DND-41 (cell line): ENCODE data around the gene HEG1.

Experiments used
- ATAC-seq: fragments of 200-7000 bp; cut with Tn5 transposase; 3 replicates; pipeline ENCODE4 v1.9.1; 2021; ENCODE audit warnings: low read depth; ENCODE audit not compliant: insufficient read depth
- DNase-seq: peaks from one replicate; pipeline ENCODE4 v3.0.0-alpha.2; 2020
- H2AFZ ChIP-seq: 2 replicates; pipeline ENCODE4 v1.6.0; 2012; ENCODE audit warnings: low read depth, low read length
- H3K27ac ChIP-seq: 2 replicates; pipeline ENCODE4 v1.5.1; 2012; ENCODE audit warnings: low read length, inconsistent platforms
- H3K27me3 ChIP-seq: fragments of 200-600 bp; sonication (generic); 2 replicates; pipeline ENCODE4 v1.6.0; 2012; ENCODE audit warnings: low read length, mild to moderate bottlenecking, inconsistent platforms; ENCODE audit not compliant: insufficient read depth, poor library complexity
- H3K36me3 ChIP-seq: 2 replicates; pipeline ENCODE4 v1.5.1; 2012; ENCODE audit warnings: low read length, inconsistent platforms; ENCODE audit not compliant: insufficient read depth
- H3K4me1 ChIP-seq: 2 replicates; pipeline ENCODE4 v1.5.1; 2012; ENCODE audit warnings: mild to moderate bottlenecking, low read length; ENCODE audit not compliant: insufficient read depth
- H3K4me2 ChIP-seq: 2 replicates; pipeline ENCODE4 v1.6.0; 2012; ENCODE audit warnings: mild to moderate bottlenecking, moderate library complexity, low read length, inconsistent platforms; ENCODE audit not compliant: insufficient read depth
- H3K4me3 ChIP-seq, 2 experiments: fragments of 200-600 bp in 1 of 2; shearing (Covaris generic) in 1 of 2; 2 replicates each; pipeline ENCODE4 v1.5.1; 2012 to 2016; ENCODE audit warnings: inconsistent platforms in 2 of 2, low read length in 2 of 2, mild to moderate bottlenecking in 2 of 2, low read depth in 1 of 2, moderate library complexity in 1 of 2
- H3K79me2 ChIP-seq: 2 replicates; pipeline ENCODE4 v1.6.0; 2012; ENCODE audit warnings: low read length, inconsistent platforms; ENCODE audit not compliant: insufficient read depth
- H3K9ac ChIP-seq: 2 replicates; pipeline ENCODE4 v1.6.0; 2012; ENCODE audit warnings: low read depth, mild to moderate bottlenecking, inconsistent platforms, low read length, moderate library complexity
- H3K9me3 ChIP-seq: 2 replicates; pipeline ENCODE4 v1.5.1; 2012; ENCODE audit warnings: low read length, moderate library complexity, mild to moderate bottlenecking, inconsistent platforms; ENCODE audit not compliant: insufficient read depth, severe bottlenecking
- H4K20me1 ChIP-seq: 2 replicates; pipeline ENCODE4 v1.6.0; 2012; ENCODE audit warnings: low read length; ENCODE audit not compliant: insufficient read depth
- EZH2 ChIP-seq: IDR thresholded peaks from 3 replicates; pipeline ENCODE4 v1.6.1; 2012; ENCODE audit warnings: borderline replicate concordance, low read depth, mild to moderate bottlenecking, moderate library complexity, low read length, inconsistent platforms; ENCODE audit not compliant: severe bottlenecking
- TF ChIP-seq, protein P1 (sequence below): IDR thresholded peaks from 2 replicates; pipeline ENCODE4 v1.5.1; 2012; ENCODE audit warnings: borderline replicate concordance, low read length, moderate library complexity, mild to moderate bottlenecking; ENCODE audit not compliant: poor library complexity, severe bottlenecking; ENCODE audit errors: extremely low read depth

HEG1 gene

DNA sequence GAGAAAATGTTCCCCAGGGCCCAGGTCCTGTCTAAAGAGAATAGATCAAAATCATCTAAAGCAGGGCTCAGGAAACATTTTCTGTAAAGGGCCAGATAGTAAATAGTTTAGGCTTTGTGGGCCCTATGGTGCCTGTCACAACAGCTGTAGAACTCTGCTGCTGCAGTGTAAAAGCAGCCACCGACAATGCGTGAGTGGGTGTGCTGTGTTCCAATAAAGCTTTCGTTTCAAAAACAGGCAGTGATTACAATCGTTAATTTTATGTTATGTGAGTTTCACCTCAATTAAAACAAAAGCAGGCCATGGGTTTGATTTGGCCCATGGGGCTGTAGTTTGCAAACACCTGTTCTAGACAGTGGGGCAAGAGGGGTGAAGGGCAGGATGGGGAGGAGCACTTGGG, 12.5 kb upstream of the HEG1 start:
- H3K9ac ChIP-seq = no peak overlapping the region
- H3K36me3 ChIP-seq = no peaks in the 10 kb centered on the region
- H3K4me1 ChIP-seq = no peaks in the 10 kb centered on the region
- no peaks in the 10 kb centered on the region for H4K20me1 ChIP-seq
- no peak overlapping the region for H3K4me3 ChIP-seq
- H2AFZ ChIP-seq = no peak overlapping the region
- H3K79me2 ChIP-seq = no peaks in the 10 kb centered on the region
- no peak for ATAC-seq
- peaks cover 3% of the 10 kb centered on the region for H3K27me3 ChIP-seq
- H3K9me3 ChIP-seq = no peaks in the 10 kb centered on the region
- DNase-seq = no peak
- TF ChIP-seq, protein P1, sequence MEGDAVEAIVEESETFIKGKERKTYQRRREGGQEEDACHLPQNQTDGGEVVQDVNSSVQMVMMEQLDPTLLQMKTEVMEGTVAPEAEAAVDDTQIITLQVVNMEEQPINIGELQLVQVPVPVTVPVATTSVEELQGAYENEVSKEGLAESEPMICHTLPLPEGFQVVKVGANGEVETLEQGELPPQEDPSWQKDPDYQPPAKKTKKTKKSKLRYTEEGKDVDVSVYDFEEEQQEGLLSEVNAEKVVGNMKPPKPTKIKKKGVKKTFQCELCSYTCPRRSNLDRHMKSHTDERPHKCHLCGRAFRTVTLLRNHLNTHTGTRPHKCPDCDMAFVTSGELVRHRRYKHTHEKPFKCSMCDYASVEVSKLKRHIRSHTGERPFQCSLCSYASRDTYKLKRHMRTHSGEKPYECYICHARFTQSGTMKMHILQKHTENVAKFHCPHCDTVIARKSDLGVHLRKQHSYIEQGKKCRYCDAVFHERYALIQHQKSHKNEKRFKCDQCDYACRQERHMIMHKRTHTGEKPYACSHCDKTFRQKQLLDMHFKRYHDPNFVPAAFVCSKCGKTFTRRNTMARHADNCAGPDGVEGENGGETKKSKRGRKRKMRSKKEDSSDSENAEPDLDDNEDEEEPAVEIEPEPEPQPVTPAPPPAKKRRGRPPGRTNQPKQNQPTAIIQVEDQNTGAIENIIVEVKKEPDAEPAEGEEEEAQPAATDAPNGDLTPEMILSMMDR = no peak
- no peak for TF ChIP-seq EZH2
- no peak overlapping the region for H3K27ac ChIP-seq
- H3K4me2 ChIP-seq = no peak overlapping the region

DNA sequence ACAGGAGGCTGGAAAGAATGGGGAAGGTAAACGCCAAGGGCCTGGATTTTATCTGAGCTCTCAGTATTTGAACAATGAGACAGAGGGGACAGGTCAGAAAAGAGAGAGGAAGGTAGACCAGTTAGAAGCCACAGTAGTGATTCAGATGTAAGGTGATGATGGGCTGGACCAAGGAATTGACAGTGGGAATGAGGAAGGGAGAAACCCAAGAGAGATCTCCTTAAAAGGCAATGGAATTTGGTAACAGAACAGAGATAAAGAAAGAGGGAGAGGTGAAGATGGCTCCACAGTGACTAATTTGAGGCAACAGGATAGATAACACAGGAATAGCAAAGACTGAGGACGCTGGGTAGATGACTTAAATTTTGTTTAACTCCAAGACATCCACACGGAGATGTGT, 11.4 kb upstream of the HEG1 start:
- H3K4me2 ChIP-seq = no peak overlapping the region
- DNase-seq = no peak
- no peak overlapping the region for H2AFZ ChIP-seq
- no peaks in the 10 kb centered on the region for H3K36me3 ChIP-seq
- no peaks in the 10 kb centered on the region for H4K20me1 ChIP-seq
- H3K9me3 ChIP-seq = no peaks in the 10 kb centered on the region
- TF ChIP-seq, protein P1 = no peak
- no peak for TF ChIP-seq EZH2
- no peak for ATAC-seq
- no peak overlapping the region for H3K4me3 ChIP-seq
- H3K79me2 ChIP-seq = no peaks in the 10 kb centered on the region
- no peak overlapping the region for H3K27ac ChIP-seq
- H3K4me1 ChIP-seq = no peaks in the 10 kb centered on the region
- H3K27me3 ChIP-seq = peaks cover 12% of the 10 kb centered on the region
- H3K9ac ChIP-seq = no peak overlapping the region

DNA sequence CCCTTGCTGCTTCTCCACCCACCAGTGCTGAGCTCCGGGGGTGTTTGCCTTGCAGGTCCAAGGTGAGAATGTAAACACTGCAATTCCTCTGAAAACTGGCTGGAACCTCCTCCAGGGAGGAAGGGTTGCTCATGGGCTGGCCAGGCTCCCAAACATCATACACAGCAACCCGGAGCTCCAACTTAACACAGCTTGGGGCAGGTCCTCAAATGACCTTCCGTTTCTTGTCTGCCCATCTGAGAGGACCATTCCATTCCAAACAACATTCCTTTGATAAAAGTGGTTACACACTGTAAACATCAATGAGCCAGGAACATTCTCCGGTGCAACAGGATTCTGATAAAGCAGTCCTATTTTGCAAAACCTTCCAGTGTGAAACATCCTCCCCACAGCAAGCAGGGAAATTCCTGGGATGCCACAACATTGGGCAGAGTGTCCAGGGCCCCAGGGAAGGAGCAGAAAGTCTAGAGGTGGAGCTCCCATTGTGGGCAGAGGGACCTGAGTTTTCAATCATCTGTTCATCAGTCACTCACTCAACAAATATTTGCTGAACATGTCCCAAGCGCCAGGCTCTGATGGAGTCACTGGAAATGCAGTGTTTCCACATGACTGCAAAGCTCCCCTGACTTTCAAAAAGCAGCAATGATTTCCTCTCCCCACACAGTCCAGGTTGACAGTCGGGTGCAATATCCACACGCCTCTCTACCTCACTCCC, 7.3 kb upstream of the HEG1 start:
- Histone ChIP-seq H2AFZ (no peak overlapping the region), H3K9me3 (no peaks in the 10 kb centered on the region), H4K20me1 (no peaks in the 10 kb centered on the region), H3K4me2 (no peak overlapping the region), H3K27me3 (peaks cover 41% of the 10 kb centered on the region), H3K36me3 (no peaks in the 10 kb centered on the region), H3K4me3 (no peak overlapping the region), H3K4me1 (no peaks in the 10 kb centered on the region), H3K79me2 (no peaks in the 10 kb centered on the region), H3K9ac (no peak overlapping the region), H3K27ac (no peak overlapping the region)
- no peak for DNase-seq
- TF ChIP-seq EZH2 = no peak
- TF ChIP-seq, protein P1 = no peak
- ATAC-seq = no peak
